GM10266 (cell line): ENCODE measurements around the gene BORCS6.

Experiments used
- DNase-seq: peaks from one replicate; pipeline ENCODE4 v3.0.0; 2012; ENCODE audit errors: extremely low spot score
- CTCF ChIP-seq: IDR thresholded peaks from 2 replicates; pipeline ENCODE4 v1.5.1; 2012; ENCODE audit warnings: mild to moderate bottlenecking, low read depth; ENCODE audit not compliant: control insufficient read depth, insufficient read depth; ENCODE audit errors: missing control alignments

BORCS6 gene

DNA sequence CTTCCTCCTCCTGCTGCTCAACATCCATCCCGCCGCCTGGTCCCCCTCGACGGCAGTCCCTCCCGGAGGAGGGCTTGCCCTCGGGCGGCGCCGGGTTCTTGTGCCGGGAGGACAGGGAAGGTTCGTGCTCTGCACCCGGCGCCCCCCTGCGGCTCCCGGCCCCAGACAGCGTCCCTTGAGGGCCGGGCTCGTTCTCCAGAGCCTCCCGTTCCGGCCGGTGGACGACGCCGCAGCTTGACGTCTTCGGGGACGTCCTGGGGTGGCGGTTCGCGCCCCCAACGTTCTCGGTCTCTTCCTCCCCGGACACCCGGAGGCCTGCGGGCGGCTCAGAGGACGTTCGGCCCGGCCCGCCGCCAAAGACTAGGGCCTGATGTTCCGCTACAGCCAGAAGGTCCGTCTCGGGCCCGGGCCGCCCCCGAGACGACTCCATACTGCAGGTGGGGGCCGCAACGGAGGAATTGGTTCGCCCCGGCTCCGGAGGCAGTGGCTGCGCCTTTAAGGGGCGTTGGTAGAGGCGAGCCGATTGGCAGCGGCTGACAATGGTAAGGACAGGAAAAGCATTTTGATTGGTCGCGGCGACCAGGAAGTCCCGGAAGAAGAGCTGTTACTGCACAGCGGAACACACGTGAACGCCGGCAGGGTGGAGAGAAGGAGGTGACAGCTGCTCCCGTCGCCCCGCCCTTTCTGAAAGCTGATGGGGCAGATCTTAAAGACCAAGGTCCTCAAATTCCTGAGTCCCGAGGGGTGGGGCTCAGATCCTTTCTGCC is at the start of gene BORCS6:
BORCS6 (minus strand) TSS at position 470 of the 767 bp plus-strand sequence; CDS start at position 430, 40 bp downstream.
- DNase-seq = peak; percentile 94
- peak; percentile 37 for TF ChIP-seq CTCF

DNA sequence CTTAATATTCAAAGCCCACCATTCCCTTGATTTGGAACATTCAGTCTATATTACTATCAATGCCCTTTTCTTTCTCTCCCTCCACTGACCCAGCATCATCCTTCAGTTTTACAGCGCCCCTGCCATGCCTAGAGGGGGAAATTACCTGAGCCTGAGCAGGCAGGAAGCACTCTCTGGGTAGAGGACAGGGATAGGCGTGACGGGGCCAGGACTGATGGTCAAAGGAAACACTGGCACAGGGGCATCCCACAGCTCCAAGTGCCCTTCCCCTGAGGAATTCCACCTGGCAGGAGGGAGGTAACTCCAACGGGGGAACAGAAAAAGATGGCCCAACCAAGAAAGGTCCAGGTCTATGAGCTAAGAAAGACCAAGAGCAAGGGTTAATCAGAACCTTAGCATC is 47.9 kb upstream of the BORCS6 start:
- DNase-seq = no peak
- no peak for TF ChIP-seq CTCF

- no peak for DNase-seq
- no peak for TF ChIP-seq CTCF
Measured at GRCh38 chr17:8237175-8237574, 47.2 kb upstream of the BORCS6 start.

DNA sequence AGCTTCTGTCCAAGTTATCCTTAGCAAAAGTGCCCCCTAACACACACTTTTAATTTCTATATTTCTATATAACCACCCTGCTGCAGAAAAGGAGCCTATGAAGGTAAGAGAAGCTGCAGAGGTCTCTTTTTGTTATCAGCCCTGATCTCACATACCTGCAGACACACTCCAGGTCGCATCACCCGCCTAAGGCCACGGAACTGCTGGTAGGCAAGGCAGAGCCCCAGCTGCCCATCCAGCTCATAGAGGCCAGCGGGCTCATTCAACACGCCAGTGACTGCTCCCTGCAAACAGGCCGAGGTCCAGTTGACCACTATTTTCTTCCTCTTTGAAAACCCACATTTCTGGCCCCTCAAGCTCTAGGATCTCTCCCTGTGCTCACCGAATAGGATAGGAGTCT is 45.7 kb upstream of the BORCS6 start:
- DNase-seq = no peak
- TF ChIP-seq CTCF = no peak

- no peak for TF ChIP-seq CTCF
- DNase-seq = no peak
Measured at GRCh38 chr17:8234361-8235270, 44.6 kb upstream of the BORCS6 start.

GRCh38 chr17:8231701-8232100 is 41.7 kb upstream of the BORCS6 start:
- no peak for DNase-seq
- TF ChIP-seq CTCF = no peak

DNA sequence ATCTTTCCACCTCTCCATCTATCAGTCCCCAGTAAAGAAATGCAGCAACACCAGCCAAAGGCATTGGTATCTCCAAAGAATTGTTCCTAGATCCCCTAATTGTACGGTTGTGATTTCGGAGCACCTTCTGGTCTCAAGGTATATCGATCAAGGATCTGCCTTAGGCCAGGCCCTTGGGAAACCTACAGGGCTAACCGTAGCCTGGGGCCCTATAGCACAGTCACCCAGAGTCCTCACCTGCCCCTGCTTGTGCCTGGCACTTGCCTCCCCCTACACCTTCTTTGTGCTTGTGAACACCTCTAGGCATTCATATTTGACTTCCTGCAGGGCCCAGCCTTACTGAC is 37.2 kb upstream of the BORCS6 start:
- TF ChIP-seq CTCF = no peak
- DNase-seq = no peak
